PC-9 (cell line): ENCODE measurements around the gene LKAAEAR1.

Experiments used
- EZH2 ChIP-seq: fragments of 200-600 bp; sonication (generic); IDR thresholded peaks from 2 replicates; pipeline ENCODE4 v1.8.0; 2017; ENCODE audit warnings: antibody characterized with exemption, low read depth
- TF ChIP-seq, protein P1 (sequence below): fragments of 200-600 bp; sonication (generic); conservative IDR thresholded peaks from 2 replicates; pipeline ENCODE4 v1.6.1; 2017; ENCODE audit warnings: mixed run types, antibody characterized with exemption, mild to moderate bottlenecking, moderate library complexity

DNA sequence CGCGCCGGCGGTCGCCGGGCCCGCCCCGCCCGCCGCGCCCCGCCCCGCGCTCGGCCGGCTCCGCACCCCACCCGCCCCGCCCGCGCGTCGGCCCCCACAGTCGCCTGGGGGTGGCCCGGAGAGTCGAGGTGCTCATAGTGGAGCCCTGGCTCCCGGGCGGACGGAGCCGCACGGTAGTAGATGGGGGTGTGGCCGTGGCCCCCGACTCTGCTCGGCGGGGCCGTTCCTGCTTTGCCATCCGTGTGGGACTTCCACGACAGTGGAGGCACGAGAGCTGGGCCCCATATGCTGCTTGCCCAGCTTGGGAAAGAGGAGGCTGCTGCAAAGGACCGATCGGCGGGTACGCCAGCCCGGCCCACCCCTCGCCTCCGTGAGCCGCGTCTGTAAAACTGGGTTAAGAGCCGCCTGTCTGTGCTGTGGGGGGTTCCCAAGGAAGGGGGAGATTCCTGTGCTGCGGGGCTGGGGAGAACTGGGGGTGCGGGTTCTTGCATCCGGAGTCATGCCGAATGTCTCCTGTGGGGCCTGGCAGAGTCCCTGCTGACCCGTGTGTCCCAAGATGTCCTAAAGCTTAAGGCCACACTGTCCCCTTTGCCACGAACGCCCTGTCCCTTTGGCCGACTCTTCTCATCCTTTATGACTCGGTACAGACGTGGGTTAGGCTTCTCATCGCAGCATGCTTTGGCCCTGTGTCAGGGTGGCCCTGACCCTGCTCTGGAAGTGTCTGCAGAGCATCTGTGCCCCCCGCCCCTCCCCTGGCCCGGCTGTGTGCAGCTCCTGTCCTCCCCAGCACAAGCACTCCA lies 4.0 kb downstream of the LKAAEAR1 start, which contains the start of gene OPRL1:
- TF ChIP-seq, protein P1, sequence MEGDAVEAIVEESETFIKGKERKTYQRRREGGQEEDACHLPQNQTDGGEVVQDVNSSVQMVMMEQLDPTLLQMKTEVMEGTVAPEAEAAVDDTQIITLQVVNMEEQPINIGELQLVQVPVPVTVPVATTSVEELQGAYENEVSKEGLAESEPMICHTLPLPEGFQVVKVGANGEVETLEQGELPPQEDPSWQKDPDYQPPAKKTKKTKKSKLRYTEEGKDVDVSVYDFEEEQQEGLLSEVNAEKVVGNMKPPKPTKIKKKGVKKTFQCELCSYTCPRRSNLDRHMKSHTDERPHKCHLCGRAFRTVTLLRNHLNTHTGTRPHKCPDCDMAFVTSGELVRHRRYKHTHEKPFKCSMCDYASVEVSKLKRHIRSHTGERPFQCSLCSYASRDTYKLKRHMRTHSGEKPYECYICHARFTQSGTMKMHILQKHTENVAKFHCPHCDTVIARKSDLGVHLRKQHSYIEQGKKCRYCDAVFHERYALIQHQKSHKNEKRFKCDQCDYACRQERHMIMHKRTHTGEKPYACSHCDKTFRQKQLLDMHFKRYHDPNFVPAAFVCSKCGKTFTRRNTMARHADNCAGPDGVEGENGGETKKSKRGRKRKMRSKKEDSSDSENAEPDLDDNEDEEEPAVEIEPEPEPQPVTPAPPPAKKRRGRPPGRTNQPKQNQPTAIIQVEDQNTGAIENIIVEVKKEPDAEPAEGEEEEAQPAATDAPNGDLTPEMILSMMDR = no peak
- no peak for TF ChIP-seq EZH2
